NCI-H2196 treated with DMSO at 0.1 percent for 48 hours (cell line): Measurements from ENCODE around the gene TRIM59.
A peak's percentile ranks its signal among the peaks of the same experiment; 100 is the strongest.
"Not testable (repeated sequence)": the region's sequence is repeated elsewhere in the genome, so short reads cannot be mapped to it uniquely, and the experiment has no call there.

Source experiments
- DNase-seq: peaks from one replicate; lab custom pipeline; 2025; ENCODE audit not compliant: unreplicated experiment; lab: John Stamatoyannopoulos, UW

Gene TRIM59

GRCh38 chr3:160458151-160458550 is 8.6 kb upstream of the TRIM59 start:
- DNase-seq, result no peak

- DNase-seq, result no peak
These were observed 6.3 kb upstream of the TRIM59 start for GRCh38 chr3:160455846-160456245.

GRCh38 chr3:160454995-160455394 is 5.4 kb upstream of the TRIM59 start:
- DNase-seq, result no peak

- DNase-seq, result not testable (repeated sequence)
These were observed 2.7 kb upstream of the TRIM59 start for GRCh38 chr3:160452251-160452650.

GRCh38 chr3:160451602-160452001 is 2.0 kb upstream of the TRIM59 start:
- no peak for DNase-seq

- DNase-seq, result no peak
These were observed 1.3 kb upstream of the TRIM59 start for GRCh38 chr3:160450846-160451245.

- no peak for DNase-seq
These were observed 546 bp downstream of the TRIM59 start for GRCh38 chr3:160448845-160449635.

- no peak for DNase-seq
These were observed 2.0 kb downstream of the TRIM59 start for GRCh38 chr3:160447544-160447943.

- DNase-seq, result no peak
These were observed 3.0 kb downstream of the TRIM59 start for GRCh38 chr3:160446522-160447056.

- DNase-seq, result no peak
These were observed 3.7 kb downstream of the TRIM59 start for GRCh38 chr3:160445854-160446253.

GRCh38 chr3:160444411-160444810 is 5.2 kb downstream of the TRIM59 start:
- no peak for DNase-seq

- DNase-seq, result no peak
These were observed 8.9 kb downstream of the TRIM59 start for GRCh38 chr3:160440687-160441086.

GRCh38 chr3:160437083-160437455 is 12.5 kb downstream of the TRIM59 start:
- no peak for DNase-seq

GRCh38 chr3:160435747-160436146 is 13.8 kb downstream of the TRIM59 start:
- DNase-seq, result no peak

- DNase-seq, result no peak
These were observed 14.5 kb downstream of the TRIM59 start for GRCh38 chr3:160435095-160435494.

GRCh38 chr3:160434071-160434470 is 15.5 kb downstream of the TRIM59 start:
- no peak for DNase-seq

GRCh38 chr3:160427832-160428424 is 21.7 kb downstream of the TRIM59 start:
- no peak for DNase-seq

GRCh38 chr3:160417311-160417710 is 32.3 kb downstream of the TRIM59 start:
- DNase-seq, result no peak

GRCh38 chr3:160413613-160414248 is 35.9 kb downstream of the TRIM59 start:
- DNase-seq, result peak; percentile 80

- no peak for DNase-seq
These were observed 37.1 kb downstream of the TRIM59 start for GRCh38 chr3:160412477-160412876.

GRCh38 chr3:160409812-160410610 is 39.6 kb downstream of the TRIM59 start:
- DNase-seq, result no peak
